ENCODE measurements around the gene WDFY2.

WDFY2 gene

DNA sequence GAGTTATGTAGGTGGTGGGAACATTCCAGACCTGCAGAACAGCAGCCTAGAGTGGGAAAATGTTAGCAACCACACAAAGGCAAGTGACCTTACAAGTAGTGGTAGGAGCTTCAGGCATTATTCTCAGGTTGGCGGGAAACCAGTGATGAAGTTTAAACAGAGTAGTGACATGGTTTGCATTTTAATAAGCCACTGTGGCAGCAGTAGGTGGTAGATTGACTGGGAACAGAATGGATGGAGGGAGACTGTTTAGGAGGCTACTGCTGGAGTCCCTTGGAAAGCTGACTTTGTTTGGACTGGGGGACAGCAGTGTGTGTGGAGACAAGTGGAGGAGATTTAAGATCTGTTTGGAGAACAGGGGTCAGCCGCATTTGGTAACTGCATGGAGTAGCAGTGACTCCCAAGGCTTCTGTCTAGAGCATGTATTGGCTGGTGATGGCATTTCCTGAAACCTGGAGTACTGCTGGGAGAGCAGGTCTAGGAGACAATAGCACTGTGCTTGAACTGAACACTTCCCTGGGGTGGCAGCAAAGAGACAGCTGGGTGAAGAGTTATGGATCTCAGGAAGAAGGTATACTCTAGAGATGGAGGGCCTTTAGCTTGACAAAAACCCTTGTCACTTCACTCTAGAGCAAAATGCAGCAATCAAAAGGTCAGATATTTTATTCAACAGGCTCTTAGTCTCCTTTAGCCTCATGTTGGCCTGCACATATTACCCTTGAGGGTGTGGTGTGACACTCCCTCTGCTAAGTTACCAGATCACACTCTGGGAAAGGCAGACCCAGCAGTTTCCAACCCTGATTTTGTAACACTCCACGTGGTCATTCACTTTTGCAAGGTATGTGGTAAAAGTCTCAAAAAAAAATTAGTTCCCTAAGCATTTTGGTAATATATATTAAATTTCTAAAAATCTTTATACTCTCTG is 149.4 kb downstream of the WDFY2 start:
- DNase-seq (ENCODE audit: low spot score), result no peak

DNA sequence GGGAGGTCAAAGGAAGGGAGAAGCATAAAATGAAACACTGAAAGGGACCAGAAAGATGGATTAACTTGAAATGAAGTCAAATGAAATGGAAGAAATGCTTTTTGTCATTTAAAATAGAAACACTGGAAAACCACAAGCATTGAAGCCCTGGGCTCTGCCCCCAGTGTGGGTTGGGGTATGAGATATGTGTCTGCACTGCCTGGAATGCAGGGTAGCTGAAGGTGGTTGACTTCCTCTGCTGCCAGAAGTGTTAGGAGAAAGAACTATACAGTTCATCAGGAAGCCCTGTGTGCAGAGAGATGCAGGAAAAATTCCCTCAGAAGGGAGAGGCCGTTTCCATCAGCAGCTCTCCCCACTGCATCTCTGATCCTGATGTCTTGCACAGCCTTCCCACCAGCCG is 150.5 kb downstream of the WDFY2 start:
- no peak for DNase-seq (ENCODE audit: low spot score)

DNA sequence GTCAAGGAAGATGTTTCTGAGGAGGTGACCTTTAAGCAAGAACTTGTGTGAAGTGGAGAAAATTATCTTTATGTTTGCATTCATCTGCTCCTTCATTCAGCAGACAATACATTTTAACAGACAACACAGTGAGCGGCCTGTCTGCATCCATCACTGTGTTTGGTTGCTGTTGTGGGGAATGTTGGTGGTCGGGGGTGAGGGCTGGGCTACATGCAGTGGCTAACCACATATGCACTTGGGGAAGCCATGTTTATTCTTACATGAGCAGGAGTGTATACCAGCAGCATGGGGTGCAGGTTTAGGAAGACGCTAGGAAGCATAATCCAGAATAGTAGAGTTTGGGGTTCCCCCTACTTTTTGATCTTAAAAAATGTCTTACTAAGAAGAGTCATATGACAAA is 153.3 kb downstream of the WDFY2 start:
- DNase-seq (ENCODE audit: low spot score), result no peak

DNA sequence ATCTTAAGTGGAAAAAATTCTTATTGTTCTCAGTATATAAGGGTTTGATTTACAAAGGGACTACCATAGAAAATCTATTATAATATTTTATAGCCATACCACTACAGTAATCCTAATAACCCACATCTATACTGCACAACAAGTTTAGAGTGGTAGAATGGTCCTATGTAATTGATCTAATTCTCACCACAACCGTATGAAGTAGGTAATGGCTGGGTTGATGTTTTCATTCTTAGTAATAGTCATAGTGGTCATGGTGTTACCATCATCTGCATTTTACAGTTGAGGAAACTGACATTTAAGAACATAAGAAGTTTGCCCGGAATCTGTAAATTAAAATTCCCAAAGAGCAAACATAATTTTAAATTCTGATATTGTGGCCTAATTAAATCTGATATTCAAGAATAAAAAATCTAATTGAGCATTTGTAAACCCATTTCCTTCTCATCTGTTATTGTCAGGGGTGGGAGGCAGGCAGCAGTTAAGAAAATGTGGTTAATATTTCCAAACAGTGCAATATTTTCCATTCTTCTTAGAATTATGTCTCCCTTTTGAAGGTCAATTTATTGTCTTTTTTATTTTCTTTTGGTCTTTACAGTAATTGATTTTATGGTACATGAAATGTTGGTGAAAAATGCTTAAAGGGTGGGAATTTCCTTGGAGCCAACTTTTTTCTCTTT is 154.1 kb downstream of the WDFY2 start:
- no peak for DNase-seq (ENCODE audit: low spot score)

DNA sequence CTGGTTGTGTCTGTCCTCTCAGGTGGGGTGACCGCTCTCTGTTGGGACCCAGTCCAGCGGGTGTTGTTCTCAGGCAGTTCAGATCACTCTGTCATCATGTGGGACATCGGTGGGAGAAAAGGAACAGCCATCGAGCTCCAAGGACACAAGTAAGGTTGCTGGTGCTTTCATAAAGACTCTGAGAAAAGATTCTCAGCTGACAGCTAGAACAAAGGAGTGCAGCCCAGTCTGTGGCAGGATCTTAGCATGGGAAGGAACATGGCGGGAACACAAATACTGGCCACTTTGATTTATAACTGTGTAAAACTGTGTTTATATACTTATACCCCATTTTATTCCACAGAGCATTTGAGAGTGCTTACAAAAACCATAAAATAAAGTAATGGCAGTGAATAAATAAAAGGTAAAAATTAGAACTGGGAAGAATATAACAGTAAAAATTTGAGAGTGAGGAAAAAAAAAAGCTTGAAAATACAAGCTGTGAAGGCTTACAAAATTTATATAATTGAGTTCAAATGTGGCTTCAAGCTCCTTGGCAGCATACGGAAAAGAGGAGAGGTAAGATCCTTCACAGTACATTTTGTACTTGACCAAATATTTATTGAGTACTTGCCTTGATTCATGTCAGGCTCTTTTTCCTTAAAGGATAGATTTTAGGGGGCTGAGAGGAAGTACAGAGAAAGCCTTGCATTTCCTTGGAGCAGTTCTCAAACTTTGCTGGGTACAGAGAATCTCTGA is 154.9 kb downstream of the WDFY2 start:
- DNase-seq (ENCODE audit: low spot score), result no peak

DNA sequence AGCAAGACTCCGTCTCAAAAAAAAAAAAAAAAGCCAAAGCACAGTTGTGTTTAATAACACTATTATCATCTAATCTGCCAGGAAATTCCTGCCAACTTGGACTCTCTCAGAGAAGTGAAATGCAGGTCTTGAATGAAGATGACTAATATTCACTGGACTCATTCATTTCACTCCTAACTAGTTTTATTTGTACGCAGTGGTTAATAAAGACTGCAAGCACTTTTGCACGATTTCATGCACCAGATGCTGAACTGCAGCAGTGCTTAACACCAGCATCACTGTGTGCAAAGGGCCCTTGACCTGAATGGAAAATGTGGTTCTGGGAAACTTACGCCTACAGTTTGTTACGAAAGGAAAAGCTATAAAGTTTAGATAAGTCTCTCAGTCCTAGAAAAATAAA is 156.4 kb downstream of the WDFY2 start:
- DNase-seq (ENCODE audit: low spot score), result no peak

DNA sequence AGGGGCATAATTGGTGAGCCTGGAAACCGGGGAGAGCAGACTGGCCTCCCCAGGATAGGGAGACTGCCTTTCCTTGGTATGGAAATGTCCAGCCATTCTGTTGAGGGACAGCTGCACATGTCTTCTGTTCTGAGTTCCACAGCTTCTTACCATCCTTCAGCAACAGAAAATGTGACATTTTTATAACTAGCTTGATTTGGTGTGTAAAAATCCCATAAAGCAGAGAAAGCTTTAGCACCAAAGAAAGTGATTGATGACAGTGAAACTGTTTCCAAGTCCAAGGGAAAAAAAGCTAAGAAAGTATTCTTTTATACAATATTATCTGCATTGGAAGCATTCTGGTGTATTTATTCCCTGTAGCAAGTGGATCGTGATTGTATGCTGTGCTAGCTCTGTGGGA is 157.8 kb downstream of the WDFY2 start:
- no peak for DNase-seq (ENCODE audit: low spot score)

DNA sequence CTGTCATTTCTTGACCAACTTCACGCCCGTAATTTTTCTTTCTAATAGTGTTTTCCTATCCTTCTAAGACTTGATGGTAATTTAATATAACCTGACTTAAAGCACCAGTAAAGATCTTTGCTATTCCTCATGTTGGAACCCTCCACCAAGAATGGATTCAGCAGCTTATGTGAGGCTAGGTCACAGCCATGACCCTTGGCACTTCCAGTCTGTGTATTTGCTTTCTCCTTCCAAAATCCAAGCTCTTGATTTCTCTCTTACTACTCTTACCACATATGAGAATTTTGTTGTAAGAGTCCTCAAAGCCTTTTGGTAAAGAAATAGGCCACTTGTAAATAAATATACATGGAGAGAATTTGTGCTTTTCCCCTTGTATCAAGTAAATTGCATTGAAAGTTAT is 158.3 kb downstream of the WDFY2 start:
- no peak for DNase-seq (ENCODE audit: low spot score)

DNA sequence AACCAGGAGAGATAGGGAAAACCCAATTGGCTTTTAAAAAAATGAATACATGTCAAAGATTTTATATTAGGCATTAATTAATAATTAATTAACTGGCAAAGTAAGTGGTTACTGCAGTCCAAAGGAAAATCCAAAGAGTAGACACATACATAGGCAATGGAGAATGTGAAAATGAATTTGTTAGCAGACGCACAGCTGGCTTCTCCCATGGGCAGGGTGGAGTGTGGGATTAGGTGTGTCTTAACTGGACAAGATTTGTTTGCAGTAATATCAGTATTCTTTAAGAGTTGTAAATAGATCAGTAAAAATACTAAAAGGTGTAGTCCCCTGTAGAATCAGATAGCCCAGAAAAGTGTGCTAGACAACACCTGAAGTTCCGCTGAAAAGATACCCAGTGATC is 161.0 kb downstream of the WDFY2 start:
- no peak for DNase-seq (ENCODE audit: low spot score)

DNA sequence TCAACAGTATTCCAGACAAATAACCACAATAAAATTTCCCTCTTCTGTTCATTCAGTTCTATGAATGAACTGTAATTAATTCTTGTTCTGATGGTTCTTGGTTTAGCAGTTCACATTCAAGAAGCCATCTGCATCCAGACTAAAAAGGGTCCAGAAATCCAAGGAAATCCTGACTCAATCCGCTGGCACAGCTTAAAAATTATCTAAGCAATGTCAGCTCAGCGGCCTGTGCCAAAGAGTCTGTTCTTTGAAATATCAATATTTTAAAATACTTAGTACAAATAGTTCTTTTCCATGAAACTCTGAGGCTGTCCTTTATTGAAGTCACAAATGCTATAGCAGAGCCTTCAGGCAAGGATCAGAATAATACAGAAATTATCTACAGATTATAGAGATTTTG is 162.5 kb downstream of the WDFY2 start:
- no peak for DNase-seq (ENCODE audit: low spot score)

DNA sequence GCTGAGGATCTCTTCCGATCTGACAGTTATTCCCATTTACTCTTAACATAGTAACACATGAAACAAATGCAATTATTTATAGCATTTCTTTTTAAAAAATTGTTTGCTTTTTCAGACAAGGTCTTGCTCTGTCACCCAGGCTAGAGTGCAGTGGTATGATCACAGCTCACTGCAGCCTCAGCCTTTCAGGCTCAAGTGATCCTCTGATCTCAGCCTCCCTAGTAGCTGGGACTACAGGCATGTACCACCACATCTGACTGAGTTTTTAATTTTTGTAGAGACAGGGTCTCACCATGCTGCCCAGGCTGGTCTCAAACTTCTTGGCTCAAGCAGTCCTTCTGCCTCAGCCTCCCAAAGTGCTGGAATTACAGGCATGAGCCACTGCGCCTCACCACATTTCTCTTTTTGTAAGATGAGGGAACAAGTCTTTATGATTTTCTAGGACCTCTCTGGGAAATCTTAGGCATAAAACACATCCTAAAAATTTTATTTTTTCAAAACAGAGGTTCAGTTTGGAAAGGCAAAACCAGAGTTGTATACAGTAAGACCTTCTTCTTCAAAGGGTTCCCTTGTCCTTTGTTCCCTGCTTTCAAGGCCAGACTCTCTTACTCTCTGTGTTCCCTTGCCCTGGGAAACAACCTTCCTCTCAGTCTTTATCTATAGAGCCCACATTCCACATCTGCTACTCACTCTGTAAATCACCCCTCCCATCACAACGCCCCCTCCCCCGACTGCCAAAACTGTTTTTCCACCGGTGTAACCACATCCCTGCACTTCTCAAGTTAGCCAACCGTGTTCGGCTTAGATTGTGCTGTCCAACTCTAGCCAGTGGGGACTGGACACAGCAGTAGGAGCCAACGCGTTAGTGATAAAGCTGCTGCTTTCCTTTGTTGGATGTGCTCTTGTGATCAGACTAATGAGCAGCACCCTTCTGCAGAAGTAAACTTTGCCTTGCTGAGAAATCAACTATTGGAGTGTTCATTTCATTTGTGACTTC is 163.5 kb downstream of the WDFY2 start:
- DNase-seq (ENCODE audit: low spot score), result no peak

DNA sequence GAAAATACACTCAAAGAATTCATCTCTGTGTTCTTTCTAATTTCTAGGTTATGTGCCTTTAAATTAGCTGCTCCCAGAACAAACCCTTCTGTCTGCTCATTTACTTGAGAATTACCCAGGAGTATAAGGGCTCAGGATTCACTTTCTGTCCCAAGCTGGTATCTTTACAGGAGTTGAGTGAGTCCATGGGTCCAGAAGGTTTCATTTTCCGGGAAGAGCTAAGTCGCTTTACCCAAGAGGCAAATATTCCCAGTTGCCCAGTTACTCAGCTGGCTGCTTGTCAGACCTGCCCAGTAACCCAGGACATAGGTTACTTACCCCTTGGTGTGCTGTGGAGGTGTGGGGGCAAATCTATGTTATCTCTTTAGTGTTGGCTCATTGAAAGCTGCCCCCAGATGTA is 172.4 kb downstream of the WDFY2 start:
- DNase-seq (ENCODE audit: low spot score), result no peak

DNA sequence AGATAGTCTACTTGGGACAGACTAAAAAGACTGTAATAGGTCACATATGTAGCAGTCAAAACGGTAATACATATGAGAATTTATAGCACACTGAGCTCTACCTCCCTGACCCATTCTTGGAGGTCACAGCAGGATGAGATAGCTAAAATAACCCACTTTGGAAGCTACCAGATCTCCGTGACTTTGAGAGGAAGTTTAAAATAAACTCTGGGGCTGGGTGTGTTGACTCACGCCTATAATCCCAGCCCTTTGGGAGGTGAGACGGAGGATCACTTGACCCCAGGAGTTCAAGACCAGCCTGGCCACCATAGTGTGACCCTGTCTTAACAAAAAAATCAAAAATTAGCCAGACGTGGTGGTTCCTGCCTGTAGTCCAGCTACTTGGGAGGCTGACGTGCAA is 174.4 kb downstream of the WDFY2 start:
- no peak for DNase-seq (ENCODE audit: low spot score)

DNA sequence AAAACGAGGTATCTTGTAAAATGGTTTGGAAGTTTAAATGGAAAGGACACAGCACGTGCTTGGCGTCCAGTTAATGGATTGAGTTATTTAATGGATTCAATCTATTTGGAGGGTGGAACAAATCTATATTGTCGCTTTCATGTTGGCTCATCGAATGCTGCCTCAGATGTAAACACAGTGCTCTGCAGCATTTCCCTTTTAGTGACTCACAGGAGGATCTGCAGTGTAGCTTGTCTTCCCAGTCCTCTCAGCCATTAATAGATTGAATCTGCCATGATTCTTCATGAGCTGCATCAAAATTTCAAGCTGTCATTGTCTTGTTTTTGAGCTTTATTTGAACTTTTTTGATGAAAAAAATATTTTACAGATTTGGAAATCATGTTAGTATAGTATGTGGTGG is 175.0 kb downstream of the WDFY2 start:
- no peak for DNase-seq (ENCODE audit: low spot score)

DNA sequence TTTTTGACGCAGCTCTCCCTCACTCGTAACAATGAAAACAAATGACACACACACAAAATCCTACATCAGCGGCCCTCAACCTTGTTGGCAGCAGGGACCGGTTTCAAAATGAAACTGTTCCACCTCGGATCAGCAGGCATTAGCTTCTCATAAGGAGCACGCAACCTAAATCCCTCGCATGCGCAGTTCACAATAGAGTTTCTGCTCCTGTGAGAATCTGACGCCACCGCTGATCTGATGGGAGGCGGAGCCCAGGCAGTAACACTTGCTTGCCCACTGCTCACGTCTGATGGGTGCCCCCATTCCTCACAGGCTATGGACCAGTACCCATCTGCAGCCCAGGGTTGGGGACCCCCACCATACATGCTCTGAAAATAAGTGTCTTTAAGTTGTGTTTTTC is 176.3 kb downstream of the WDFY2 start:
- DNase-seq (ENCODE audit: low spot score), result no peak

DNA sequence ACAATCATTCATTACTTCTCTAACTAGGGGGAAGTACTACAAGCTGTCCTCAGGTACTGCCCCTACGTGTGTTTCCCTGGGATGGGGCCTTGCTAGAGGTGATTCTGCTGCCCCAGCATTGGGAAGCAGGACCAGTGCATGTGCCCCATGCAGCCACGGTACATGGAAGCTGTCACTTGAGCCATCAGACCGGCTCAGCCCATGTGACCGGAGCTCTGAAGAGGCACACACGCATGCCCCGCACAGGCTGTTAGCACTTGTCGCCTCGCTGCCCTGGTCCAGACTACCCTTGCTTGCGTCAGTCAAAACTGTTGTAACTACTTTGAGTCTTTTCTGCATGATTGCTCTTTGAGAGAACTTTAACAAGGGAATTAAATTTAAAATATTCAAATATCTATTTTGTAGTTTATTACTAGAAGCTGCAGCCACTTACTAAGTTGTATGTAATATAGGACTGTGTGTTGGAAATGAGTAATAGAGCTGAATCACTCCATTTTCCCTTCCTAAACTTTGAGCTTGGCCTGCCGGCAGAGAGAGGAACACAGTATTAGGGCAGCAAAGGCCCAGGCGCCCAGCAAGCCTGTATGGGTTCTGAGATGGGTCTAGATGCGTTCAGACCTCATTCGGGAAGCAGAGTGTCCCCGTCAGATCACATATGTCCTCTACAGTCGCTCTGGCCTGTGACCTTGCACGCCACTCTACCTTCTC is 177.5 kb downstream of the WDFY2 start:
- no peak for DNase-seq (ENCODE audit: low spot score)

DNA sequence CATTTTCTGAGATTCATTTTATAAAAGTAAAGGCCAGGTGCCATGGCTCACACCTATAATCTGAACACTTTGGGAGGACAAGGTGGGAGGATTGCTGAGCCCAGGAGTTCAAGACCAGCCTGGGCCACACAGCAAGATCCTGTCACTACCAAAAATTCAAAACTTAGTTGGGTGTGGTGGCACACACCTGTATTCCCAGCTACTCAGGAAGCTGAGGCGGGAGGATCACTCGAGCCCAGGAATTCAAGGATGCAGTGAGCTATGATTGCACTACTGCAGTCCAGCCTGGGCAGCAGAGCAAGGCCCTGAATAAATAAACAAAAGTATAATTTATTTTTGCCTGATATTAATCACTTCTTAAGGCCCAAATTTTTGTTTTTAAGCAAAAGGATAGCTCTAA is 179.2 kb downstream of the WDFY2 start:
- DNase-seq (ENCODE audit: low spot score), result no peak

DNA sequence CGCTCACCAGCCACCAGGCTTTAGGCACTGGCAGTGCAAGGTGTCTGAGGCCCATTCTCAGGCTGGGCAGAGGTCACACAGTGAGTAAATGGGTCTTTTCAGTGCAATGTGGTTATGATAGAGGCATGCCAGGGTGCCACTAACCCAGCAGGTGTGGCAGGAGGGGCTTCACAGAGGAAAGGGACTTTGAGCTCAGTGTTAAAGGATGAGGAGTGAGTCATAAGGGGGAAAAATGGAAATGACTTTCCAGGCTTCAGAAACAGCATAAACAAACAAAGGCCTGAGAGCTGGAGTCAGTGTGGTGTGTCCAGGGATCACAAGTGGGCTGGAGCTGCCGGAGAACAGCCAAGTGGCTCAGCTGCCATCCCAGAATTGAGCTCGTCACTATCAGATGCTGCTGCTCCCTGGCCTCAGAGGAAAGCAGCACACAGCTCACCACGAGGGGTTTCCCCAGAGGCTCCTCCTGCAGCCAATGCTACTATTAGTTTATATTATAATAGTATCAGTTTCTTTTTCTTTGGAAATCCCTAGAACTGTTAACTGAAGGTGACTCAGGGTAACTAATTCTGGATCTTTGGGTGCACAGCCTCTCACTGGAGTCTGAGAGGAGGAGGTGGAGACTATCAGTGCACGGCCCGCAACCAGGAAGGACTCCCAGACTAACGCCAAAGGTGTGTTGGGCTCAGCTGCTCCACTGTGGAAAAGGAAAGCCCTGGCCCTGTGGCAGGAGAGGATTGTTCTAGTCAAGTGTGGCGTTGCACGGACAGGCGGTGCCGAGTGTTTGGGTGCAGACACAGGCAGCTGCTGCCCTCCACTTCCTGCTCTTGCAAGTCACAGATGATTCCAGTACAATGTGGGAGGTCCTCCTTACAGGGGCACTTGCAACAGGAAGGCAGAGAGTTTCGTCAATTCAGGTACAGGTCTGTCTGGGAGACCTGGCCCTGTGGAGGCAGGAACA is 180.2 kb downstream of the WDFY2 start:
- DNase-seq (ENCODE audit: low spot score), result no peak

DNA sequence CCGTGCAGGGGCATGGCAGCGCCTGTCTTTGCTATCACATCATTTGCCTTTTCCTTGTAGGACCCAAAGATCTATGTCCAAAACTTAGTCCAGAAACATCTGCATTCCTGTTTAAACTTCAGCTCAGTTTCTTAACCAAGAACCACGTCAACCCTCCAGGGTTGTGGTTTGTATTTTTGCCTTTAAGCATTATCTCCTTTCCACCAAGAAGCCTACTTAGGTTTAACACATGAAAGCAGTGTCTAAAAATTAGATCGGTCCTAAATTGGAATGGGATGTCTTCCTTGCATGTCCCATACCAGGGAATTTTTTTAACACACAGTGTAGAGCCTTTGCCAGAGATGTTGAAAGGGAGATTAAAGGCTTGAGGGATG is 180.9 kb downstream of the WDFY2 start:
- no peak for DNase-seq (ENCODE audit: low spot score)
